Astrocyte (in vitro differentiated cells and primary cell): Measurements from ENCODE around the gene STT3B. TPM values are rescaled to one million over a fixed set of nuclear protein-coding genes. Genes with fewer than 3 reads are reported as not detected.

ENCODE experiments used
- DNase-seq: peaks from one replicate; pipeline ENCODE4 v3.0.0-alpha.2; 2010; ENCODE audit warnings: low read depth
- FAIRE-seq: peaks from 2 replicates; lab custom pipeline; 2011; peaks lifted over from hg19 to GRCh38; lab: Jason Lieb, UNC
- H2AFZ ChIP-seq: 2 replicates; pipeline ENCODE4 v1.6.0; 2012; ENCODE audit warnings: low read depth, low read length, inconsistent platforms
- H3K27ac ChIP-seq: 2 replicates; pipeline ENCODE4 v1.5.1; 2011; ENCODE audit warnings: low read depth, low read length, inconsistent platforms
- H3K27me3 ChIP-seq: 2 replicates; pipeline ENCODE4 v1.6.0; 2011; ENCODE audit warnings: low read length, inconsistent platforms; ENCODE audit not compliant: insufficient read depth
- H3K36me3 ChIP-seq: 2 replicates; pipeline ENCODE4 v1.5.1; 2011; ENCODE audit warnings: low read length, inconsistent platforms; ENCODE audit not compliant: insufficient read depth
- H3K4me1 ChIP-seq: 2 replicates; pipeline ENCODE4 v1.5.1; 2011; ENCODE audit warnings: low read length, inconsistent platforms; ENCODE audit not compliant: insufficient read depth
- H3K4me2 ChIP-seq: 2 replicates; pipeline ENCODE4 v1.6.0; 2012; ENCODE audit warnings: low read length, inconsistent platforms
- H3K4me3 ChIP-seq: 2 replicates; pipeline ENCODE4 v1.5.1; 2011; ENCODE audit warnings: low read depth, mild to moderate bottlenecking, low read length, inconsistent platforms; ENCODE audit not compliant: insufficient read depth
- H3K79me2 ChIP-seq: 2 replicates; pipeline ENCODE4 v1.6.0; 2012; ENCODE audit warnings: mild to moderate bottlenecking, low read length, inconsistent platforms; ENCODE audit not compliant: insufficient read depth
- H3K9ac ChIP-seq: 2 replicates; pipeline ENCODE4 v1.6.0; 2012; ENCODE audit warnings: mild to moderate bottlenecking, low read length, inconsistent platforms
- H3K9me3 ChIP-seq: 2 replicates; pipeline ENCODE4 v1.5.1; 2012; ENCODE audit warnings: low read depth, mild to moderate bottlenecking, low read length, inconsistent platforms; ENCODE audit not compliant: insufficient read depth
- H4K20me1 ChIP-seq: 2 replicates; pipeline ENCODE4 v1.6.0; 2012; ENCODE audit warnings: low read length, inconsistent platforms; ENCODE audit not compliant: insufficient read depth
- H3K27ac Mint-ChIP-seq: one replicate; pipeline ENCODE4 v1.8.0; 2021; ENCODE audit warnings: mild to moderate bottlenecking, mixed read lengths; ENCODE audit not compliant: unreplicated experiment
- H3K27me3 Mint-ChIP-seq: one replicate; pipeline ENCODE4 v1.8.0; 2021; ENCODE audit warnings: low read depth, mixed read lengths; ENCODE audit not compliant: unreplicated experiment
- H3K36me3 Mint-ChIP-seq: one replicate; pipeline ENCODE4 v1.8.0; 2021; ENCODE audit warnings: low read depth, mixed read lengths; ENCODE audit not compliant: unreplicated experiment
- H3K4me1 Mint-ChIP-seq: one replicate; pipeline ENCODE4 v1.8.0; 2021; ENCODE audit warnings: low read depth, mixed read lengths; ENCODE audit not compliant: unreplicated experiment
- H3K4me3 Mint-ChIP-seq: one replicate; pipeline ENCODE4 v1.8.0; 2021; ENCODE audit warnings: mild to moderate bottlenecking, moderate library complexity, mixed read lengths; ENCODE audit not compliant: unreplicated experiment
- H3K9me3 Mint-ChIP-seq: one replicate; pipeline ENCODE4 v1.8.0; 2021; ENCODE audit warnings: mild to moderate bottlenecking, mixed read lengths; ENCODE audit not compliant: unreplicated experiment
- CTCF ChIP-seq: IDR thresholded peaks from 2 replicates; pipeline ENCODE4 v1.5.1; 2011; ENCODE audit warnings: low read depth, mild to moderate bottlenecking, inconsistent platforms, low read length, moderate library complexity; ENCODE audit not compliant: insufficient read depth
- EZH2 ChIP-seq: IDR thresholded peaks from 2 replicates; pipeline ENCODE4 v1.6.1; 2012; ENCODE audit warnings: mild to moderate bottlenecking, low read length, inconsistent platforms; ENCODE audit not compliant: insufficient read depth
- total RNA-seq: library from RNA; stranded (reverse); gene quantifications from 2 replicates; pipeline ENCODE4 v1.2.1, GENCODE V29; 2021

STT3B gene
- total RNA-seq, 1 donor from 2014 or later = 156 TPM

- no peaks in the 10 kb centered on the region for H3K9me3 Mint-ChIP-seq
- no peak overlapping the region for H3K27ac ChIP-seq
- no peaks in the 10 kb centered on the region for H3K27me3 Mint-ChIP-seq
- H3K36me3 Mint-ChIP-seq = no peaks in the 10 kb centered on the region
- H3K4me3 ChIP-seq = no peak overlapping the region
- no peaks in the 10 kb centered on the region for H3K4me1 Mint-ChIP-seq
- H3K27me3 ChIP-seq = no peaks in the 10 kb centered on the region
- H3K9me3 ChIP-seq = peaks cover 4% of the 10 kb centered on the region
- no peak overlapping the region for H2AFZ ChIP-seq
- FAIRE-seq (no peak), DNase-seq (no peak)
- H3K79me2 ChIP-seq = no peaks in the 10 kb centered on the region
- no peaks in the 10 kb centered on the region for H4K20me1 ChIP-seq
- TF ChIP-seq EZH2 (no peak), CTCF (no peak)
- no peaks in the 10 kb centered on the region for H3K4me1 ChIP-seq
- no peaks in the 10 kb centered on the region for H3K36me3 ChIP-seq
- H3K9ac ChIP-seq = no peak overlapping the region
- H3K27ac Mint-ChIP-seq = no peak overlapping the region
- no peak overlapping the region for H3K4me3 Mint-ChIP-seq
- H3K4me2 ChIP-seq = no peak overlapping the region
Observed at GRCh38 chr3:31491660-31492059, 41.1 kb upstream of the STT3B start.

DNA sequence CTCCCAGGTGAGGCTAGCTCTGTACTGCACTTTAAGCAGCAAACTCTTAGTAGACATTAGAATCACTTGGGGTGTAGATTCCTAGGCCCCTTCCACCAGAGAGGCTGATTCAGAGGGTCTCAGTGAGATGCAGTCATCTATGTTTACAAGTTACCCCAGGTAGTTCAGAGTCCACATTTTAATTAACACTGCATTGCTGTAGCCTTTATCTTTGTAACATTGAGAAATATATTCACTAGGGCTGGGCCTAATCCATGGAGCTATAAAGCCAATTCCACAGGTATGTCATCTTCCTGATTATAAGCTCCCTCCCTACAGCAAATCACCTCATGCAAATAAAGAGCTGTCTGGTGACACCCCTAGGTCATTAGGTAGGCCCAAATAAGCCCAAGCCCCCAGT lies 39.6 kb upstream of the STT3B start:
- peaks cover 4% of the 10 kb centered on the region for H3K9me3 ChIP-seq
- H3K4me1 Mint-ChIP-seq = no peaks in the 10 kb centered on the region

More for the DNA sequence above, 39.6 kb upstream of the STT3B start:
- H3K27me3 ChIP-seq = no peaks in the 10 kb centered on the region
- no peaks in the 10 kb centered on the region for H3K36me3 ChIP-seq
- DNase-seq = no peak
- Mint-ChIP-seq H3K4me3 (no peak overlapping the region), H3K36me3 (no peaks in the 10 kb centered on the region), H3K27me3 (no peaks in the 10 kb centered on the region), H3K27ac (no peak overlapping the region), H3K9me3 (no peaks in the 10 kb centered on the region)
- H3K9ac ChIP-seq = no peak overlapping the region
- no peak overlapping the region for H2AFZ ChIP-seq
- no peaks in the 10 kb centered on the region for H3K79me2 ChIP-seq
- no peaks in the 10 kb centered on the region for H4K20me1 ChIP-seq
- H3K4me3 ChIP-seq = no peak overlapping the region
- no peak overlapping the region for H3K4me2 ChIP-seq
- FAIRE-seq = no peak
- H3K4me1 ChIP-seq = no peaks in the 10 kb centered on the region
- H3K27ac ChIP-seq = no peak overlapping the region
- no peak for TF ChIP-seq EZH2
- no peak for TF ChIP-seq CTCF
